ENCODE measurements around the gene PPP4R3A.

DNA sequence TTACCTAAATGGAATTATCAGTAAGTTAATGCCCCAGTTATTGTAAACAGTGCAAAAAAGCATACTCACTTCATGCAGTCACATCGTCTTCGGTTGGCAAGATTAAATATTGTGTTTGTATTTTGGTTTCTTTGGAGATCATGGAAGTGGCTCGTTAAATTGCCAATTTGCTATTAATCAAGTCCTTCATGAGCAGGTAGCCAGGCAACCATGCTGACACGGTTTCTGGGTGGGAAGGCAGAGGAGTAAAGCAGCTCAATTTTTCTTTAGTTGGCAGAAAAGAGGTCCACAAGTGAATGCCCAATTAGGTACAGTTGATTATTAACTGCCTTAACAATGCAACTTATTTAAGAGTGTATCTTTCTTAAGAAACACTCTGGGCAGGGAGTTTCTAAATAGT, 43.9 kb downstream of the PPP4R3A start:
- TF ChIP-seq TCF12 (IDR thresholded peaks at IDR 0.05; ENCODE audit: low read depth) (no peak), EP300 (IDR thresholded peaks at IDR 0.05; ENCODE audit: borderline replicate concordance) (no peak), YY1 (IDR thresholded peaks at IDR 0.05; ENCODE audit: low read depth) (no peak), ZBTB7A (IDR thresholded peaks at IDR 0.05; ENCODE audit: low read depth) (no peak), CEBPB (IDR thresholded peaks at IDR 0.05) (no peak), TAF1 (IDR thresholded peaks at IDR 0.05; ENCODE audit: low read depth) (no peak), FOXM1 (IDR thresholded peaks at IDR 0.05; ENCODE audit: borderline replicate concordance, low read depth) (no peak), RAD21 (IDR thresholded peaks at IDR 0.05; ENCODE audit: low read depth) (no peak), TEAD4 (IDR thresholded peaks at IDR 0.05) (no peak), NFIC (IDR thresholded peaks at IDR 0.05) (no peak), EGR1 (IDR thresholded peaks at IDR 0.05) (no peak)
- TF ChIP-seq, protein P1, sequence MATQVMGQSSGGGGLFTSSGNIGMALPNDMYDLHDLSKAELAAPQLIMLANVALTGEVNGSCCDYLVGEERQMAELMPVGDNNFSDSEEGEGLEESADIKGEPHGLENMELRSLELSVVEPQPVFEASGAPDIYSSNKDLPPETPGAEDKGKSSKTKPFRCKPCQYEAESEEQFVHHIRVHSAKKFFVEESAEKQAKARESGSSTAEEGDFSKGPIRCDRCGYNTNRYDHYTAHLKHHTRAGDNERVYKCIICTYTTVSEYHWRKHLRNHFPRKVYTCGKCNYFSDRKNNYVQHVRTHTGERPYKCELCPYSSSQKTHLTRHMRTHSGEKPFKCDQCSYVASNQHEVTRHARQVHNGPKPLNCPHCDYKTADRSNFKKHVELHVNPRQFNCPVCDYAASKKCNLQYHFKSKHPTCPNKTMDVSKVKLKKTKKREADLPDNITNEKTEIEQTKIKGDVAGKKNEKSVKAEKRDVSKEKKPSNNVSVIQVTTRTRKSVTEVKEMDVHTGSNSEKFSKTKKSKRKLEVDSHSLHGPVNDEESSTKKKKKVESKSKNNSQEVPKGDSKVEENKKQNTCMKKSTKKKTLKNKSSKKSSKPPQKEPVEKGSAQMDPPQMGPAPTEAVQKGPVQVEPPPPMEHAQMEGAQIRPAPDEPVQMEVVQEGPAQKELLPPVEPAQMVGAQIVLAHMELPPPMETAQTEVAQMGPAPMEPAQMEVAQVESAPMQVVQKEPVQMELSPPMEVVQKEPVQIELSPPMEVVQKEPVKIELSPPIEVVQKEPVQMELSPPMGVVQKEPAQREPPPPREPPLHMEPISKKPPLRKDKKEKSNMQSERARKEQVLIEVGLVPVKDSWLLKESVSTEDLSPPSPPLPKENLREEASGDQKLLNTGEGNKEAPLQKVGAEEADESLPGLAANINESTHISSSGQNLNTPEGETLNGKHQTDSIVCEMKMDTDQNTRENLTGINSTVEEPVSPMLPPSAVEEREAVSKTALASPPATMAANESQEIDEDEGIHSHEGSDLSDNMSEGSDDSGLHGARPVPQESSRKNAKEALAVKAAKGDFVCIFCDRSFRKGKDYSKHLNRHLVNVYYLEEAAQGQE (IDR thresholded peaks at IDR 0.05; ENCODE audit: low read depth) = no peak
- TF ChIP-seq, protein P2, sequence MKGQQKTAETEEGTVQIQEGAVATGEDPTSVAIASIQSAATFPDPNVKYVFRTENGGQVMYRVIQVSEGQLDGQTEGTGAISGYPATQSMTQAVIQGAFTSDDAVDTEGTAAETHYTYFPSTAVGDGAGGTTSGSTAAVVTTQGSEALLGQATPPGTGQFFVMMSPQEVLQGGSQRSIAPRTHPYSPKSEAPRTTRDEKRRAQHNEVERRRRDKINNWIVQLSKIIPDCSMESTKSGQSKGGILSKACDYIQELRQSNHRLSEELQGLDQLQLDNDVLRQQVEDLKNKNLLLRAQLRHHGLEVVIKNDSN (IDR thresholded peaks at IDR 0.05) = no peak
- TF ChIP-seq, protein P3, sequence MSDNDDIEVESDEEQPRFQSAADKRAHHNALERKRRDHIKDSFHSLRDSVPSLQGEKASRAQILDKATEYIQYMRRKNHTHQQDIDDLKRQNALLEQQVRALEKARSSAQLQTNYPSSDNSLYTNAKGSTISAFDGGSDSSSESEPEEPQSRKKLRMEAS (IDR thresholded peaks at IDR 0.05) = no peak
